SKM-1 (cell line): ENCODE data around the gene DLD.
"Not testable (repeated sequence)": the region's sequence is repeated elsewhere in the genome, so short reads cannot be mapped to it uniquely, and the experiment has no call there.

ENCODE experiments used
- DNase-seq: peaks from one replicate; lab custom pipeline; 2025; ENCODE audit not compliant: unreplicated experiment; lab: John Stamatoyannopoulos, UW

DLD gene

GRCh38 chr7:107874111-107874510 lies 16.9 kb upstream of the DLD start:
- no peak for DNase-seq

DNA sequence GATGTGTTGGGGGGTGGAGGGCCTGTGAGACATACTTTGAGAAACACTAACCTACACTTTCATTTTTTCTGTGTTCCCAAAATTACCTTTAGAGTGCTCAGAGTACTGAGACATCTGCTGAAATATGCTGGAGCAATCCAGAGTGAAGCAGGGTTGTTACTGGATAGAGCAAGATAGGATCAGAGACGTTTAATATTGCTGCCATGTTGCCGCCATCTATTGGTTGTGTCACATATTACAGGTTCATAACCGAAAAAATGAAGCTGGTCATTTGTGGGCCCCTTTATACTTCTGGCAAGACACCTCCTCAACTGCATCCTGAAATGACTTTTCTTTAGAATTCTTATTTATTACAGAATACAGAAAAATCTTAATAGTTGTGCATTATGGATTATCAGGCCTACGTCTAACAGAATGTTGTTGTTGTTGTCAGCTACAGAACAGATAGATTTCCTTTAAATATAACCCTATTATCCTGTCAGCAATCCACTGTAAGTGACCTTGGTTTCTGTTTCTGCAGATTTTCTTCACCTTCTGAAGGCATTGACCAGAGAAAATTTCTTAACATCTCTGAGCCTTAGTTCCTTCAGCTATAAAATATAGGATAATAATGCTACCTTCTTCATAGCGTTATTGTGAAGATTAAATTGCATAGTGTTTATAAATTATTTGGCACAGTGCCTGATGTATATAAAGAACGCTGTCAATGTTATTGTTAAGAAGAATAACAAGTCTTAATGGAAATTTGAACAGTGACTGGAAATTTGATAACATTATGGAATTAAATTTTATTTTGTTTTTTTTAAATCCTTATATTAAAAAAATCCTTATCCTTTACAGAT lies 16.2 kb upstream of the DLD start:
- DNase-seq = peak; percentile 35

GRCh38 chr7:107876916-107877315 lies 14.1 kb upstream of the DLD start:
- DNase-seq = no peak

DNA sequence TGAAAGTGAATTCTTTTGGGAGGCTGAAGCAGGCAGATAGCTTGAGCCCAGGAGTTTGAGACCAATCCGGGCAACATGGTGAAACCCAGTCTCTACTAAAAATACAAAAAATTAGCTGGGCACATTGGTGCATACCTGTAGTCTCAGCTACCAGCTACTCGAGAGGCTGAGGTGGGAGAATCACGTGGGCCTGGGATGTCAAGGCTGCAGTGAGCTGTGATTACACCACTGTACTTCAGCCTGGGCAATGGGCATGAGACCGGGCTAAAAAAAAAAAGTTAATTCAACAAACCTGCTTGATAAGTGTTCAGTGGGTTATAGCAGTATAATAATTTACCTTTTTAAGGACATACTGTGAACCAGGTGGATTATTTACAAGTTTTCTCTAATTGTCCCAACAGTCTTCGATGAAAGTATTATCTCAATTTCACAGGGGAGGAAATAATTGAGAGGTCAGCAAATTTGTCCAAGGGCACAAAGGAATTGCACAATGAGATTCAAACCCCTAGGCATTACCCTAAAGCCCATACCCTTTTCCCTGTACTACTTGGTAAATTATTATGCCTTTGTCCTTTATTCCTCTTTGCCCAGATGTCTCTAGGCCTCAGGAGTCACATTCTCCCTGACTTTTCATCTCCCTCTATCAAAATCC lies 13.1 kb upstream of the DLD start:
- DNase-seq = no peak

DNA sequence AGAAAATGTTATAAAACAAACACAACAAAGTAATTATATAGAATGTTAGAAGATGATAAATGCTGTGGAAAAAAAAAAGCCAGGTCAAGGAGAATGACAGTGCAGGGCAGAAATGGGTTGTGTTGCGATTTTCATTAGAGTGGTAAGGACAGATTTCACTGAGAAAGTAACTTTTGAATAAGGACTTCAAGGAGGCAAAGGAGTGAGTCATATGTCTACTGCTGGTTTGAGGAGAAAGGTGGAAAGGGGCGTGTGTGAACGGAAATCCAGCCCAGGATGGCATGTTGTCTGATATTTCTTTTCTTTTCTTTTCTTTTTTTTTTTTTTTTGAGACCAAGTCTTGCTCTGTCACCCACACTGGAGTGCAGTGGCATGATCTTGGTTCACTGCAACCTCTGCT lies 12.3 kb upstream of the DLD start:
- no peak for DNase-seq

DNA sequence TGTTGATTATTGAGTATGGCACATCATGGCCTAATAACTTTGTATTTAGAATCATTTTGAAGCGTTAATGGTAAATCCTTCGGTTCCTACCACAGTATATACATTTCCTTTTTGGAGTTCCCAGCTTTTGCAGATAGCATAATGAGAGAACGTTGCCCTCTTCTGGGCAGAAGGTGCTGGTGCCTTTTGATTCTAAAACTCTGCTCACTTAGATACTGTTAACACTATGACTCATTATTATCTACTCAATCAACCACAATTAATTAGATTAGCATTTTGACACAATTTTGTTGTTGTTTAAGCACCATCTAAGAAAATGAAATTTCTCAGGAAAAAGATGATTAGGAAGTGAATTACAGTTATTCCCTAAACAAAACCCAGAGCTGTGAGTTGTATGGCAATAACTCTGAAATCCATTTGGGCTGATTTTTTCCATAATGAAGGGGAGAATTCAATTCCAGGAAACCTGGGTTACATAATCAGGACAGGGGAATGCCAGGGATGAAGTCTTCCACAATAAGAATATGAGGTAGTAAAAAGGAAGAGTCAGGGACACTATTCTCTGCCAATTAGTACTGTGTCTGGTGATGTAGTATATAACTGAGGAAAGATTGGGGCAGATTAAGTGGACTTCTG lies 11.5 kb upstream of the DLD start:
- peak; percentile 80 for DNase-seq

- no peak for DNase-seq
These were observed 8.2 kb upstream of the DLD start for GRCh38 chr7:107882766-107883165.

GRCh38 chr7:107884066-107884818 lies 6.7 kb upstream of the DLD start:
- no peak for DNase-seq

- DNase-seq = not testable (repeated sequence)
These were observed 3.2 kb upstream of the DLD start for GRCh38 chr7:107887827-107888226.

- no peak for DNase-seq
These were observed 991 bp upstream of the DLD start for GRCh38 chr7:107889992-107890391.

GRCh38 chr7:107890493-107890961 lies 456 bp upstream of the DLD start:
- DNase-seq = no peak

DNA sequence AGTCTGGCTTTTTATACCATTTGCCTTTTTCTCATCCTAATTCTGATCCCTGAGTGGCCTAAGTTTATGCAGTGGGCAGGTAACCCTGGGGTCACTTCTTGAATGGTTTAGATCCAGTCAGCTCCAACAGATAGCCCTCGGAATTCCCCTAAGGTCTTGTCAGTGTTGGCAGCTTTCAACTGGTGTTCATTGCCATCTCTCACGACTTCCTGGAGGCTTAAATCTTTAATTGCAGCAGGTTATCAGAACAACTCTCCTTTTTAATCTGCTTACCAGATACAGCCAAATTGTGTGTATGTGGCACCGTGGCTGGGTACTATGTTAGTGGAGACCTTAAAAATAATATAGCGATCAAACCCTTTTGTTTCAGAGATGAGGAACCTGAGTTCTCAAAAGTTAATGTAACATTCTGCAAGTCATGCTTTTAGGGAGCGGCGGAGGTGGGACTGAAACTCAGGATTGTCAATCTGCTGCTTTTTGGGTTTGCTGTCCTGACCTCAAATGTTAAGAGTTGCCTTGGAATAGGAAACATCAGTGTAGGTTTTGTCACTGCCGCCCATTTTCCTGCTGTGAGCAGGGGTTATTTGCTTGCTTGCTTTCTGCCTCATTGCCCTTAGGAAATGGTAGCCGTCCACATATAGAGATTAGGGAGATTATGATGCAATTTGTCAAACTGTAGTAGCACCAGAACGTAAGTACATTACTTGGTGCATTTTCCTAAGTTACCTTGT lies 818 bp downstream of the DLD start:
- no peak for DNase-seq

- not testable (repeated sequence) for DNase-seq
These were observed 1.4 kb downstream of the DLD start for GRCh38 chr7:107892367-107892741.

- no peak for DNase-seq
These were observed 8.1 kb downstream of the DLD start for GRCh38 chr7:107898997-107899594.

- no peak for DNase-seq
These were observed 9.6 kb downstream of the DLD start for GRCh38 chr7:107900496-107901015.

- no peak for DNase-seq
These were observed 11.4 kb downstream of the DLD start for GRCh38 chr7:107902381-107902780.

GRCh38 chr7:107907790-107908189 lies 16.8 kb downstream of the DLD start:
- DNase-seq = no peak

DNA sequence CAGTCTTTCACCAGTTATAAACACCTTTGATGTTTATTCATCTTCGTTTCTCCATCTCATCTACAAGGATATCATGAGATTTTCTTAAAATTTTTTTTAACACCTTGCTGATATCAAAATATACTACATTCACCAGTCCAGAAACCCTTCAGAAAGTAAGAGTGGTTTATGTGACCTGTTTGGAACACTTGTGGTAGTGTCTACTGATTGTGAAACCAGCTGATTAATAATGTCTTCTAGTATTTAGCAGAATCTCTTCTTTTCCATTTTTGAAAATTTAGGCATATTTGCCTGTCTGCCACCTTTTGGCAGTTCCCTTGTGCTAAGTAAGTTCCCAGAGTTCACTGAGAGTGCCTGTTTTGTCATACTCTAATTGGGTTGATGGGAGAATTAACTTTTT lies 18.5 kb downstream of the DLD start:
- no peak for DNase-seq

GRCh38 chr7:107911981-107912380 lies 21.0 kb downstream of the DLD start:
- no peak for DNase-seq

DNA sequence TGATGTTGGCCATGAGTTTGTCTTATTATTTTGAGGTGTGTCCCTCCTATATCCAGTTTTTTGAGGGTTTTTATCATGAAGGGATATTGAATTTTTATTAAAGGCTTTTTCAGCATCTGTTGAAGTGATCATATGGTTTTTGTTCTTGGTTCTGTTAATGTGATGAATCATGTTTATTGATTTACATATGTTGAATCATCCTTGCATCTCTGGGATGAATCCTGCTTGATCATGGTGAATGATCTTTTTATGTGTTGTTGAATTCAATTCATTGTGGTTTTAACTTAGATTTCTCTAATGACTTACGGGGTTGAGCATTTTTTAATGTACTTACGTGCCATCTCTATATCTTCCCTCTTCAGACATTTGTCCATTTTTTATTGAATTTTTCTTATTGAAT lies 22.9 kb downstream of the DLD start:
- no peak for DNase-seq
